Memory B cell (primary cell): ENCODE data around the gene GTPBP3.
A peak's percentile ranks its signal among the peaks of the same experiment; 100 is the strongest.
"Not testable (repeated sequence)": the region's sequence is repeated elsewhere in the genome, so short reads cannot be mapped to it uniquely, and the experiment has no call there.

Experiments
- ATAC-seq: fragments of 150-1000 bp; cut with Tn5 transposase; 2 replicates; pipeline ENCODE4 v1.10.0; 2021; ENCODE audit warnings: low read depth, mild to moderate bottlenecking, moderate library complexity
- DNase-seq, 2 donors: peaks; one replicate each; pipeline ENCODE4 v3.0.0; 2022; ENCODE audit warnings: low spot score in 2 of 2
- H3K27ac Mint-ChIP-seq: one replicate; pipeline ENCODE4 v1.8.0; 2022; ENCODE audit warnings: mild to moderate bottlenecking, moderate library complexity, mixed read lengths
- H3K27me3 Mint-ChIP-seq: one replicate; pipeline ENCODE4 v1.8.0; 2022; ENCODE audit warnings: mixed read lengths
- H3K36me3 Mint-ChIP-seq: one replicate; pipeline ENCODE4 v1.8.0; 2022; ENCODE audit warnings: mild to moderate bottlenecking, mixed read lengths
- H3K4me1 Mint-ChIP-seq: one replicate; pipeline ENCODE4 v1.8.0; 2022; ENCODE audit warnings: mixed read lengths
- H3K4me3 Mint-ChIP-seq: one replicate; pipeline ENCODE4 v1.8.0; 2022; ENCODE audit warnings: mild to moderate bottlenecking, moderate library complexity, mixed read lengths
- H3K9me3 Mint-ChIP-seq: one replicate; pipeline ENCODE4 v1.8.0; 2022; ENCODE audit warnings: mixed read lengths

Gene GTPBP3

GRCh38 chr19:17357078-17357666, 19.8 kb downstream of the GTPBP3 start:
- ATAC-seq (no peak), DNase-seq (no peak)
- H3K36me3 Mint-ChIP-seq: no peaks in the 10 kb centered on the region
- H3K27ac Mint-ChIP-seq: no peak overlapping the region
- peaks cover 26% of the 10 kb centered on the region for H3K27me3 Mint-ChIP-seq
- no peak overlapping the region for H3K4me3 Mint-ChIP-seq
- H3K4me1 Mint-ChIP-seq: no peaks in the 10 kb centered on the region
- no peaks in the 10 kb centered on the region for H3K9me3 Mint-ChIP-seq

GRCh38 chr19:17357724-17358123, 20.4 kb downstream of the GTPBP3 start:
- no peak for DNase-seq
- H3K36me3 Mint-ChIP-seq: no peaks in the 10 kb centered on the region
- H3K9me3 Mint-ChIP-seq: no peaks in the 10 kb centered on the region
- H3K27ac Mint-ChIP-seq: no peak overlapping the region
- H3K4me1 Mint-ChIP-seq: no peaks in the 10 kb centered on the region
- H3K4me3 Mint-ChIP-seq: no peak overlapping the region
- ATAC-seq: no peak
- peaks cover 28% of the 10 kb centered on the region for H3K27me3 Mint-ChIP-seq

GRCh38 chr19:17358395-17358794, 21.0 kb downstream of the GTPBP3 start:
- Mint-ChIP-seq H3K27me3 (peaks cover 24% of the 10 kb centered on the region), H3K9me3 (no peaks in the 10 kb centered on the region), H3K36me3 (no peaks in the 10 kb centered on the region), H3K27ac (no peak overlapping the region), H3K4me3 (no peak overlapping the region), H3K4me1 (no peaks in the 10 kb centered on the region)
- ATAC-seq (no peak), DNase-seq (no peak)

- Mint-ChIP-seq H3K9me3 (peaks cover 1% of the 10 kb centered on the region), H3K4me3 (no peak overlapping the region), H3K4me1 (no peaks in the 10 kb centered on the region), H3K36me3 (peaks cover 2% of the 10 kb centered on the region), H3K27ac (no peak overlapping the region), H3K27me3 (peaks cover 27% of the 10 kb centered on the region)
- DNase-seq (no peak), ATAC-seq (no peak)
These were observed 22.8 kb downstream of the GTPBP3 start for GRCh38 chr19:17359905-17360800.

GRCh38 chr19:17363852-17364605, 26.7 kb downstream of the GTPBP3 start:
- not testable (repeated sequence) for H3K36me3 Mint-ChIP-seq, H3K4me1 Mint-ChIP-seq, ATAC-seq, H3K27ac Mint-ChIP-seq, DNase-seq, H3K9me3 Mint-ChIP-seq, H3K4me3 Mint-ChIP-seq
- H3K27me3 Mint-ChIP-seq: peaks cover 32% of the 10 kb centered on the region

- no peak for ATAC-seq
- Mint-ChIP-seq H3K4me3 (no peak overlapping the region), H3K27ac (no peak overlapping the region), H3K9me3 (peaks cover 3% of the 10 kb centered on the region), H3K27me3 (peaks cover 32% of the 10 kb centered on the region), H3K36me3 (peaks cover 4% of the 10 kb centered on the region), H3K4me1 (peaks cover 5% of the 10 kb centered on the region)
- no peak for DNase-seq
These were observed 28.0 kb downstream of the GTPBP3 start for GRCh38 chr19:17365361-17365760.

GRCh38 chr19:17370026-17370587, 32.8 kb downstream of the GTPBP3 start:
- H3K36me3 Mint-ChIP-seq: peaks cover 2% of the 10 kb centered on the region
- peak overlapping the region; percentile 36 for H3K4me3 Mint-ChIP-seq
- peak overlapping the region; percentile 32 for H3K27ac Mint-ChIP-seq
- peaks cover 18% of the 10 kb centered on the region for H3K27me3 Mint-ChIP-seq
- peaks cover 2% of the 10 kb centered on the region for H3K9me3 Mint-ChIP-seq
- H3K4me1 Mint-ChIP-seq: peaks cover 11% of the 10 kb centered on the region
- DNase-seq: peak in 1 of 2 donors; percentile 43
- peak; percentile 97 for ATAC-seq

- no peaks in the 10 kb centered on the region for H3K36me3 Mint-ChIP-seq
- no peak within 1 kb of the TSS for H3K27ac Mint-ChIP-seq
- peaks cover 6% of the 10 kb centered on the region for H3K4me1 Mint-ChIP-seq
- no peak for DNase-seq
- ATAC-seq: no peak
- peaks cover 21% of the 10 kb centered on the region for H3K27me3 Mint-ChIP-seq
- H3K4me3 Mint-ChIP-seq: no peak within 1 kb of the TSS
- no peaks in the 10 kb centered on the region for H3K9me3 Mint-ChIP-seq
These were observed 39.7 kb downstream of the GTPBP3 start, which contains the start of gene PLVAP for GRCh38 chr19:17376935-17377600. Gene PLVAP, minus strand, starts transcription at chr19:17377342. Its CDS starts 54 bp downstream, at chr19:17377288.

- peak; percentile 11 for ATAC-seq
- Mint-ChIP-seq H3K27me3 (peaks cover 18% of the 10 kb centered on the region), H3K4me1 (peaks cover 3% of the 10 kb centered on the region)
These were observed 40.9 kb downstream of the GTPBP3 start for GRCh38 chr19:17378271-17378670.

GRCh38 chr19:17379221-17379631, 41.9 kb downstream of the GTPBP3 start:
- Mint-ChIP-seq H3K4me3 (no peak overlapping the region), H3K4me1 (peaks cover 3% of the 10 kb centered on the region), H3K9me3 (no peaks in the 10 kb centered on the region), H3K27ac (no peak overlapping the region), H3K36me3 (no peaks in the 10 kb centered on the region), H3K27me3 (peaks cover 18% of the 10 kb centered on the region)
- DNase-seq: no peak
- no peak for ATAC-seq

More at GRCh38 chr19:17378271-17378670, 40.9 kb downstream of the GTPBP3 start:
- H3K4me3 Mint-ChIP-seq: no peak overlapping the region
- DNase-seq: no peak
- no peak overlapping the region for H3K27ac Mint-ChIP-seq
- H3K9me3 Mint-ChIP-seq: no peaks in the 10 kb centered on the region
- H3K36me3 Mint-ChIP-seq: no peaks in the 10 kb centered on the region

- Mint-ChIP-seq H3K27me3 (peaks cover 18% of the 10 kb centered on the region), H3K9me3 (no peaks in the 10 kb centered on the region), H3K4me1 (peaks cover 3% of the 10 kb centered on the region), H3K36me3 (no peaks in the 10 kb centered on the region), H3K27ac (no peak overlapping the region), H3K4me3 (no peak overlapping the region)
- DNase-seq (no peak), ATAC-seq (no peak)
These were observed 43.2 kb downstream of the GTPBP3 start for GRCh38 chr19:17380426-17381138.

- peak; percentile 64 to 67 for DNase-seq
These were observed 48.7 kb downstream of the GTPBP3 start for GRCh38 chr19:17385878-17386611.

More at GRCh38 chr19:17385878-17386611, 48.7 kb downstream of the GTPBP3 start:
- H3K9me3 Mint-ChIP-seq: peaks cover 2% of the 10 kb centered on the region
- ATAC-seq: peak; percentile 60
- no peak overlapping the region for H3K4me3 Mint-ChIP-seq
- peaks cover 3% of the 10 kb centered on the region for H3K36me3 Mint-ChIP-seq
- peaks cover 5% of the 10 kb centered on the region for H3K27me3 Mint-ChIP-seq
- peaks cover 4% of the 10 kb centered on the region for H3K4me1 Mint-ChIP-seq
- no peak overlapping the region for H3K27ac Mint-ChIP-seq
